Lung (tissue), 12 donors: Measurements from ENCODE around the gene SIRT1. TPM values are rescaled to one million over a fixed set of nuclear protein-coding genes. Genes with fewer than 3 reads are reported as not detected.

ENCODE experiments used
- ATAC-seq: fragments of 200-7000 bp; cut with Tn5 transposase; one replicate; pipeline ENCODE4 v1.9.1; 2020; ENCODE audit warnings: moderate number of reproducible peaks; ENCODE audit not compliant: insufficient read depth, low FRiP score
- DNase-seq, 3 donors: peaks; one replicate each; pipeline ENCODE4 v3.0.0-alpha.2; 2013 to 2017
- H3K27ac ChIP-seq, 2 donors: one replicate each; pipeline ENCODE4 v1.5.1; 2013; ENCODE audit warnings: mild to moderate bottlenecking in 2 of 2, moderate library complexity in 2 of 2, control low read depth in 1 of 2, inconsistent platforms in 1 of 2, low read depth in 1 of 2, low read length in 1 of 2
- H3K27me3 ChIP-seq, 3 donors: one replicate each; pipeline ENCODE4 v1.5.1; 2013; ENCODE audit warnings: low read length in 2 of 3; ENCODE audit not compliant: control insufficient read depth in 3 of 3, insufficient read depth in 3 of 3
- H3K36me3 ChIP-seq, 4 donors: one replicate each; pipeline ENCODE4 v1.5.1; 2013; ENCODE audit warnings: low read length in 4 of 4, mild to moderate bottlenecking in 1 of 4, moderate library complexity in 1 of 4; ENCODE audit not compliant: control insufficient read depth in 4 of 4, insufficient read depth in 4 of 4
- H3K4me1 ChIP-seq, 5 donors: one replicate each; pipeline ENCODE4 v1.5.1; 2013; ENCODE audit warnings: low read length in 5 of 5, mild to moderate bottlenecking in 2 of 5, moderate library complexity in 1 of 5; ENCODE audit not compliant: control insufficient read depth in 5 of 5, insufficient read depth in 5 of 5
- H3K4me3 ChIP-seq: one replicate; pipeline ENCODE4 v1.5.1; 2013; ENCODE audit warnings: mild to moderate bottlenecking, control low read depth, moderate library complexity
- H3K9ac ChIP-seq, 2 donors: one replicate each; pipeline ENCODE4 v1.5.1; 2013; ENCODE audit warnings: low read length in 2 of 2, control low read depth in 1 of 2; ENCODE audit not compliant: insufficient read depth in 1 of 2
- H3K9me3 ChIP-seq, 4 donors: one replicate each; pipeline ENCODE4 v1.5.1; 2013; ENCODE audit warnings: low read length in 3 of 4, mild to moderate bottlenecking in 1 of 4, moderate library complexity in 1 of 4; ENCODE audit not compliant: control insufficient read depth in 4 of 4, insufficient read depth in 3 of 4
- WGBS, 2 donors: extraction: QIAGEN DNeasy Blood & Tissue Kit; methylation state at CpG; one replicate each; pipeline ENCODE4 v1.1.7; 2013; 5-methylcytosine and 5-hydroxymethylcytosine counted together
- polyA plus RNA-seq, 2 donors: library from polyadenylated mRNA; stranded (reverse); fragments of 200-250 nt; gene quantifications; one replicate each; pipeline ENCODE4 v1.2.1, GENCODE V29; 2013
- total RNA-seq, 2 donors: library from RNA; depleted of rRNA in 1 of 2; stranded (reverse); fragments of >200 nt in 1 of 2; gene quantifications; one replicate each; pipeline ENCODE4 v1.2.1, GENCODE V29; 2014 to 2021
- TF ChIP-seq, protein P1 (sequence below): IDR thresholded peaks from 2 replicates; pipeline ENCODE4 v1.5.1; 2012; ENCODE audit warnings: mild to moderate bottlenecking; ENCODE audit errors: control extremely low read depth, extremely low read depth
- donor health status: control.
- donor health status: control.
- donor health status: Bipolar disorder and iron deficiency.
- donor health status: healthy.
- donor health status: DM: yes; HTN: yes; CAD: no.

SIRT1 gene
- total and polyA plus RNA-seq, 4 donors = 8.7 to 37.0 (median 13.4) TPM

DNA sequence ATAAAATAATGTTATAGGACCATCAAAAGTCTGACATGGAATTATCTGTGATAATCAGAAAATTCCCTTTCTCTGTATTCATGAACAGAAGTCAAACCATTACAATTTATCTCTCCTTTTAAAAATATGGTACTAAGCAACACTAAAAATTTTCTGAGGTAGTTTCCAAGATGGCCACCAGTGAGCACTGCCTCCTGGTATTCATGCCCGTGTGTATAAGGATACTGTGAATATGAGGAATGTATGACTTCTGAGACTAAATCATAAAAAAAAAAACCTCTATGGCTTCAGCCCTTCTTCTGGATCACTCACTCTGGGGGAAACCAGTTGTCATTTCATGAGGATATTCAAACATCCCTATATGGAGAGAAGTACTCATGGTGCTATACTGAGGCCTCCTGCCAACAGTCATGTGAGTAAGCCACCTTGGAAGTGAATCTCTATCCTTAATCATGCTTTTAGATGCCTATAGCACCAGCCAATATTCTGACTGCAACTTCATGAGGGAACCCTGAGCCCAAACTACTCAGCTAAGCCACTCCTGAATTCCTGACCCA, 41.1 kb downstream of the SIRT1 start:
- Histone ChIP-seq H3K9me3 (no peaks in the 10 kb centered on the region), H3K4me3 (no peak overlapping the region), H3K36me3 (peaks cover 7 to 15% (median 11%) of the 10 kb centered on the region in 4 donors), H3K27ac (no peak overlapping the region), H3K9ac (no peak overlapping the region), H3K4me1 (no peaks in the 10 kb centered on the region), H3K27me3 (no peaks in the 10 kb centered on the region)
- ATAC-seq (no peak), DNase-seq (no peak)
- TF ChIP-seq, protein P1, sequence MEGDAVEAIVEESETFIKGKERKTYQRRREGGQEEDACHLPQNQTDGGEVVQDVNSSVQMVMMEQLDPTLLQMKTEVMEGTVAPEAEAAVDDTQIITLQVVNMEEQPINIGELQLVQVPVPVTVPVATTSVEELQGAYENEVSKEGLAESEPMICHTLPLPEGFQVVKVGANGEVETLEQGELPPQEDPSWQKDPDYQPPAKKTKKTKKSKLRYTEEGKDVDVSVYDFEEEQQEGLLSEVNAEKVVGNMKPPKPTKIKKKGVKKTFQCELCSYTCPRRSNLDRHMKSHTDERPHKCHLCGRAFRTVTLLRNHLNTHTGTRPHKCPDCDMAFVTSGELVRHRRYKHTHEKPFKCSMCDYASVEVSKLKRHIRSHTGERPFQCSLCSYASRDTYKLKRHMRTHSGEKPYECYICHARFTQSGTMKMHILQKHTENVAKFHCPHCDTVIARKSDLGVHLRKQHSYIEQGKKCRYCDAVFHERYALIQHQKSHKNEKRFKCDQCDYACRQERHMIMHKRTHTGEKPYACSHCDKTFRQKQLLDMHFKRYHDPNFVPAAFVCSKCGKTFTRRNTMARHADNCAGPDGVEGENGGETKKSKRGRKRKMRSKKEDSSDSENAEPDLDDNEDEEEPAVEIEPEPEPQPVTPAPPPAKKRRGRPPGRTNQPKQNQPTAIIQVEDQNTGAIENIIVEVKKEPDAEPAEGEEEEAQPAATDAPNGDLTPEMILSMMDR = no peak
- WGBS, 2 donors = 88 to 95% methylated on average over 1 of the region's 1 CpG

DNA sequence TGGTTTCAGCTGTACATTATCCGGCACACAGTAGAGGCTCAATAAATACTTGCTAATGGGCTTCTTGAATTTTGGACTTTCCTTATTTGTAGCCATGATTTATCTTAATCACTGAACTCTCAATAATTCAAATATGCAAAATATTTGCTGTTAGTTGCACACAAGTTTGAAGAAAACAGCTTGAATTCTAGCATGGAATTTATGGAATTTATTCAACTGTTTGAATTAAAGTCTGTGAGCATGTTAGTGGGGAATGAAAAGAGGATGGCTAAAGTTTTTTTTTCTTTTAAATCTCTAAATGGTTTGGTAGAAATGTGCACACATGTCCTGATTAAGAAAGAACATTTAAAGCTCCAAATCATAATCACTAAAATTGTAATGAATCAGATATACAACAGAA, 42.5 kb downstream of the SIRT1 start:
- no peaks in the 10 kb centered on the region for H3K27me3 ChIP-seq
- no peak overlapping the region for H3K9ac ChIP-seq
- 95 to 97% methylated on average over 1 of the region's 1 CpG for WGBS, 2 donors
- H3K4me3 ChIP-seq = no peak overlapping the region
- DNase-seq = no peak
- no peak overlapping the region for H3K27ac ChIP-seq
- no peaks in the 10 kb centered on the region for H3K9me3 ChIP-seq
- H3K4me1 ChIP-seq = no peaks in the 10 kb centered on the region
- peaks cover 13 to 15% (median 13%) of the 10 kb centered on the region in 4 donors for H3K36me3 ChIP-seq
- TF ChIP-seq, protein P1 = no peak
- ATAC-seq = no peak

DNA sequence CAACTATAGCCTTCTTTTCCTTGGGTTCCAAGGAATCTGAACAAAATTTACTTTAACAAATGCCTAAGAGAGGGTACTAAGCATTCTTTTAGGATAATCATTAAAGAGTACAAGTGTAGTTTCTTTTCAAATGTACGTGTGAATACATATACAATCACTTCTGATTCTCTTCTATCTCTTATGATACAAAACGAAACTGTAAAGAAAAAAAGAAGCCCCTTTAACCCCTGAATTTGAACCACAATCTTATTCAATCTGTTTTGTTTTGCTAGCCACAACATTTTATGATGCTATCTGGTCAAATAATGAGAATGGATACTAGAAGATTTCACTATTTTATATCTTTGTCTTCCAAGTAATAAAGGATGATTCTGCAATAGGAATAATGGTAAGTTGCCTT, 48.7 kb downstream of the SIRT1 start:
- 86 to 91% methylated on average over 2 of the region's 2 CpGs for WGBS, 2 donors
- H3K27me3 ChIP-seq = no peaks in the 10 kb centered on the region
- H3K9ac ChIP-seq = no peak overlapping the region
- H3K4me1 ChIP-seq = no peaks in the 10 kb centered on the region
- H3K9me3 ChIP-seq = no peaks in the 10 kb centered on the region
- H3K27ac ChIP-seq = no peak overlapping the region
- DNase-seq = no peak
- no peak for ATAC-seq
- H3K36me3 ChIP-seq = peaks cover 2 to 19% (median 16%) of the 10 kb centered on the region in 4 donors
- H3K4me3 ChIP-seq = no peak overlapping the region
- TF ChIP-seq, protein P1 = no peak

DNA sequence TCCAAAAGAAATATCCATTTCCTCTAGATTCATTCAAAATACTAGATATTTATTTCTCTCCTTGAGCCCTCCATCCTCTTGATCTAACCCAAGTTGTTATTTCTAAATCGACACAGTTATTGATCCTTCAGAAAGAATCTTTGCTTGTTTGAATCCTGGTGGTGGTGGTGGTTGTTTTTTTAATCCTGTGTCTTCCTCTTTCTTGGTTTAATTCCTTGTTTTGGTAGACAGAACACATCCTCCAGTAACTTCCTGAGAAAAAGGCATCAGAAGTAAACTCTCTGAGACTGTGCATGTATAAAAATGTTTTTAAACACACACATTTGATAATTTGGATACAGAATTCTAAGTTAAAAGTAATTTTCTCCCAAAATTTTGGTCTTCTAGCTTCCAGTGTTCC, 49.9 kb downstream of the SIRT1 start:
- peaks cover 3 to 19% (median 15%) of the 10 kb centered on the region in 4 donors for H3K36me3 ChIP-seq
- H3K27ac ChIP-seq = no peak overlapping the region
- no peaks in the 10 kb centered on the region for H3K4me1 ChIP-seq
- no peaks in the 10 kb centered on the region for H3K27me3 ChIP-seq
- ATAC-seq = no peak
- H3K9me3 ChIP-seq = no peaks in the 10 kb centered on the region
- DNase-seq = no peak
- TF ChIP-seq, protein P1 = no peak
- 56 to 80% methylated on average over 1 of the region's 1 CpG for WGBS, 2 donors
- H3K4me3 ChIP-seq = no peak overlapping the region
- H3K9ac ChIP-seq = no peak overlapping the region
